ENCODE data around the gene CGNL1.

DNA sequence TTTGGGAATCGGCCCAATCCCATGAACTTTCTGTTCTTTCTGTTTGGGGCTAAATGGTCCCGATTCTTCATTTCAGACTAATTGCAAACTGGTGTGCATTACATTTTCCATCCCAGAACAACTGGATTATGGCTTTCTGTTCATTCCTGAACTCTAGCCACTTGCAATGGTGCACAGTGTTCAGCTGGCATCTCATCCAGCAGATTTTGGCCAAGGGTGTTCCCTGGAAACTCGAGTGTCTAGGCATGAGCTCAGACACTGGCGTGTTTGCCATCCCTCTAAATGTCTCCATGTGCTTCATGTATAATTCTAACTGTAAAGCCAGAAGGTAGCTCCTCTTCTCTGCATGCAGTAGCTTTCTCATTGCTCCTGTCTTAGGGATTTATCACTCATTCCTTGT lies 118.3 kb downstream of the CGNL1 start:
- TF ChIP-seq, protein P1, sequence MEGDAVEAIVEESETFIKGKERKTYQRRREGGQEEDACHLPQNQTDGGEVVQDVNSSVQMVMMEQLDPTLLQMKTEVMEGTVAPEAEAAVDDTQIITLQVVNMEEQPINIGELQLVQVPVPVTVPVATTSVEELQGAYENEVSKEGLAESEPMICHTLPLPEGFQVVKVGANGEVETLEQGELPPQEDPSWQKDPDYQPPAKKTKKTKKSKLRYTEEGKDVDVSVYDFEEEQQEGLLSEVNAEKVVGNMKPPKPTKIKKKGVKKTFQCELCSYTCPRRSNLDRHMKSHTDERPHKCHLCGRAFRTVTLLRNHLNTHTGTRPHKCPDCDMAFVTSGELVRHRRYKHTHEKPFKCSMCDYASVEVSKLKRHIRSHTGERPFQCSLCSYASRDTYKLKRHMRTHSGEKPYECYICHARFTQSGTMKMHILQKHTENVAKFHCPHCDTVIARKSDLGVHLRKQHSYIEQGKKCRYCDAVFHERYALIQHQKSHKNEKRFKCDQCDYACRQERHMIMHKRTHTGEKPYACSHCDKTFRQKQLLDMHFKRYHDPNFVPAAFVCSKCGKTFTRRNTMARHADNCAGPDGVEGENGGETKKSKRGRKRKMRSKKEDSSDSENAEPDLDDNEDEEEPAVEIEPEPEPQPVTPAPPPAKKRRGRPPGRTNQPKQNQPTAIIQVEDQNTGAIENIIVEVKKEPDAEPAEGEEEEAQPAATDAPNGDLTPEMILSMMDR (IDR thresholded peaks at IDR 0.05; ENCODE audit: low read length): no peak
- no peak for TF ChIP-seq EZH2 (IDR thresholded peaks at IDR 0.05; ENCODE audit: borderline replicate concordance, low read length)
